ENCODE results near the gene RAB31.
A peak's percentile ranks its signal among the peaks of the same experiment; 100 is the strongest.

DNA sequence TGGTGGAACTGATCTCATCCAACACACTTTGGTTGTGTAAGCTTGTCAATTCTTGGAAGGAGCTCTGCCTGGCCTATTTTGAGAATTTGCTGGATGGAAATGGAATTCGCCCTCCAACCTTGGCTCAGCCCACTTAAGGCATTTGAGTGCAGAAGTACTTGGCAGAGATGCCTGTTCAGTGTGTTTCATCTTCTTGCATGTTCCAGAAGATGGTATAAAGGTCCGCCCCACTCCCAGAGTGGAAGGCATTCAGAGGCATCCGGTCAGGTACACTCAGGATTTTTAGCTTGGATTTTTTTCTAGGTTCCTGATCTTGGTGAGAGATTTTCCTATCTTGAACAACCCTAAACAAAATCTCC lies 116.4 kb downstream of the RAB31 start:
- TF ChIP-seq, protein P1, sequence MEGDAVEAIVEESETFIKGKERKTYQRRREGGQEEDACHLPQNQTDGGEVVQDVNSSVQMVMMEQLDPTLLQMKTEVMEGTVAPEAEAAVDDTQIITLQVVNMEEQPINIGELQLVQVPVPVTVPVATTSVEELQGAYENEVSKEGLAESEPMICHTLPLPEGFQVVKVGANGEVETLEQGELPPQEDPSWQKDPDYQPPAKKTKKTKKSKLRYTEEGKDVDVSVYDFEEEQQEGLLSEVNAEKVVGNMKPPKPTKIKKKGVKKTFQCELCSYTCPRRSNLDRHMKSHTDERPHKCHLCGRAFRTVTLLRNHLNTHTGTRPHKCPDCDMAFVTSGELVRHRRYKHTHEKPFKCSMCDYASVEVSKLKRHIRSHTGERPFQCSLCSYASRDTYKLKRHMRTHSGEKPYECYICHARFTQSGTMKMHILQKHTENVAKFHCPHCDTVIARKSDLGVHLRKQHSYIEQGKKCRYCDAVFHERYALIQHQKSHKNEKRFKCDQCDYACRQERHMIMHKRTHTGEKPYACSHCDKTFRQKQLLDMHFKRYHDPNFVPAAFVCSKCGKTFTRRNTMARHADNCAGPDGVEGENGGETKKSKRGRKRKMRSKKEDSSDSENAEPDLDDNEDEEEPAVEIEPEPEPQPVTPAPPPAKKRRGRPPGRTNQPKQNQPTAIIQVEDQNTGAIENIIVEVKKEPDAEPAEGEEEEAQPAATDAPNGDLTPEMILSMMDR (IDR thresholded peaks at IDR 0.05), result no peak
- TF ChIP-seq EP300 (IDR thresholded peaks at IDR 0.05), result peak in 2 of 4 donors; percentile 6 to 83

All from upper lobe of left lung (tissue), 4 donors.